NT2/D1 (cell line): ENCODE results near the gene C2CD3.

ENCODE experiments used
- SUZ12 ChIP-seq: IDR thresholded peaks from 2 replicates; pipeline ENCODE4 v1.6.1; 2011; ENCODE audit not compliant: insufficient read length, insufficient read depth; ENCODE audit errors: extremely low read depth
- ZNF274 ChIP-seq: IDR thresholded peaks from 2 replicates; pipeline ENCODE4 v1.6.1; 2011; ENCODE audit warnings: mild to moderate bottlenecking, low read depth, low read length

DNA sequence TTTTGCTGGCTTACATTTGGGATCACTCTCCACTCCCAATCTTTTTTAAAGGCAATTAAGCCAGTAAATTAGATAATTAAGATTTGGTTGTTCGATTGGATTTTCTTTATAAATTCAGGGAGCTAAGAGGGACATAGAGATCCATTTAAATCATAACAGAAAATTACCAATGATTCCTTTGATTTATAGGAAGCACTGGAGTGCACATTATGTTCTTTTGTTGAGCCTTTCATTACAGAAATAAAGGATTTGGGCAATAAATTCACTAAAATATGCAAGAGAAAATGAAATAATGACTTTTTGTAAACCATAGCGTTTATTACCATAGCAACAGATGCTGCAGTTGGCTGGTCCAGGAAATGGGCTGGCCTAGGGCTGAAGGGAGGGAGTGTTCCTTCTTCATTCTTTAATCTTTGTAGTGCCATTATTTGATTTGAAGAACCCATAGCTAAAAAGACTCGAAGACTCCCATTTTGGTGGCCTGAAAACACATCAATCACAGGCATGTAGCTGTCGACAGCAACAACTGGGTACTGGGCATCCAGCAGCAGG is 73.0 kb downstream of the C2CD3 start:
- TF ChIP-seq SUZ12 (no peak), ZNF274 (no peak)
